Retinal pigment epithelial cell (primary cell): ENCODE results near the gene CASD1.

Experiments
- DNase-seq: peaks from one replicate; pipeline ENCODE4 v3.0.0-alpha.2; 2010; ENCODE audit warnings: low read depth
- H3K4me3 ChIP-seq: 2 replicates; pipeline ENCODE4 v1.5.1; 2011; ENCODE audit warnings: mild to moderate bottlenecking, low read length, control low read depth, moderate library complexity
- CTCF ChIP-seq: conservative IDR thresholded peaks from 2 replicates; pipeline ENCODE4 v1.5.1; 2011; ENCODE audit warnings: low read depth, low read length, control low read depth, inconsistent platforms

Gene CASD1

GRCh38 chr7:94562525-94562924 lies 52.9 kb downstream of the CASD1 start:
- no peak for TF ChIP-seq CTCF
- no peak for DNase-seq
- no peak overlapping the region for H3K4me3 ChIP-seq

GRCh38 chr7:94565247-94565894 lies 55.8 kb downstream of the CASD1 start:
- no peak for TF ChIP-seq CTCF
- no peak overlapping the region for H3K4me3 ChIP-seq
- no peak for DNase-seq

GRCh38 chr7:94567396-94567795 lies 57.8 kb downstream of the CASD1 start:
- DNase-seq: no peak
- no peak for TF ChIP-seq CTCF
- no peak overlapping the region for H3K4me3 ChIP-seq

- no peak for TF ChIP-seq CTCF
- no peak overlapping the region for H3K4me3 ChIP-seq
- DNase-seq: no peak
Measured at GRCh38 chr7:94571816-94572215, 62.2 kb downstream of the CASD1 start.

- no peak for TF ChIP-seq CTCF
- no peak for DNase-seq
- H3K4me3 ChIP-seq: no peak overlapping the region
Measured at GRCh38 chr7:94575646-94576045, 66.0 kb downstream of the CASD1 start.

GRCh38 chr7:94576316-94576715 lies 66.7 kb downstream of the CASD1 start:
- DNase-seq: no peak
- no peak overlapping the region for H3K4me3 ChIP-seq
- TF ChIP-seq CTCF: no peak

- DNase-seq: no peak
- TF ChIP-seq CTCF: no peak
Measured at GRCh38 chr7:94577357-94577756, 67.7 kb downstream of the CASD1 start.

More at GRCh38 chr7:94577357-94577756, 67.7 kb downstream of the CASD1 start:
- H3K4me3 ChIP-seq: no peak overlapping the region
